HG03108 (cell line): ENCODE results near the gene KISS1R.

ENCODE experiments used
- ATAC-seq: cut with Tn5 transposase; IDR thresholded peaks from one replicate; pipeline ENCODE4 v1.9.1; 2021; ENCODE audit warnings: moderate library complexity; ENCODE audit not compliant: unreplicated experiment

The KISS1R gene

GRCh38 chr19:899336-900042 lies 17.6 kb upstream of the KISS1R start:
- ATAC-seq = no peak

- ATAC-seq = no peak
These were observed 17.2 kb upstream of the KISS1R start for GRCh38 chr19:900043-900301.

GRCh38 chr19:900302-901111 lies 16.6 kb upstream of the KISS1R start:
- no peak for ATAC-seq

GRCh38 chr19:901216-902092 lies 15.7 kb upstream of the KISS1R start:
- ATAC-seq = no peak

GRCh38 chr19:902093-902370 lies 15.1 kb upstream of the KISS1R start:
- no peak for ATAC-seq

- no peak for ATAC-seq
These were observed 14.5 kb upstream of the KISS1R start for GRCh38 chr19:902446-903226.

- no peak for ATAC-seq
These were observed 13.8 kb upstream of the KISS1R start for GRCh38 chr19:903266-903797.

GRCh38 chr19:904545-904944 lies 12.6 kb upstream of the KISS1R start:
- no peak for ATAC-seq

GRCh38 chr19:906480-906879 lies 10.7 kb upstream of the KISS1R start:
- ATAC-seq = no peak

GRCh38 chr19:907183-907853 lies 9.8 kb upstream of the KISS1R start:
- no peak for ATAC-seq

- ATAC-seq = no peak
These were observed 5.7 kb upstream of the KISS1R start for GRCh38 chr19:911197-912033.

GRCh38 chr19:912181-913079 lies 4.7 kb upstream of the KISS1R start:
- no peak for ATAC-seq

- no peak for ATAC-seq
These were observed 3.9 kb upstream of the KISS1R start, which contains the start of gene R3HDM4 for GRCh38 chr19:913080-913748. TSS of gene R3HDM4 (minus strand) at chr19:913219. CDS start at chr19:913157, 62 bp downstream.

GRCh38 chr19:916645-917322 lies 349 bp upstream of the KISS1R start:
- no peak for ATAC-seq

GRCh38 chr19:918152-918437 lies 962 bp downstream of the KISS1R start:
- ATAC-seq = no peak

GRCh38 chr19:918481-919198 lies 1.5 kb downstream of the KISS1R start:
- ATAC-seq = no peak
